Measurements from ENCODE around the gene HCFC1R1.
A peak's percentile ranks its signal among the peaks of the same experiment; 100 is the strongest.
"Not testable (repeated sequence)": the region's sequence is repeated elsewhere in the genome, so short reads cannot be mapped to it uniquely, and the experiment has no call there.

Gene HCFC1R1

GRCh38 chr16:3023669-3024478 lies at the start of gene HCFC1R1, which contains the start of gene THOC6:
HCFC1R1 (minus strand) TSS chr16:3023942; CDS start chr16:3023941, 1 bp downstream.
THOC6 (plus strand) TSS chr16:3024035; CDS start chr16:3024327, 292 bp downstream.
- ChIA-PET CTCF (interaction anchor here (0.8 to 15.9 kb wide), 5 partner anchors 9 to 105 kb away, joined by 3 to 231 read pairs (median 10); no protein-coding TSS in a partner anchor), POLR2A (interaction anchor here (0.6 kb wide), 1 partner anchor 14 kb away, joined by 3 read pairs; no protein-coding TSS in a partner anchor)
- TF ChIP-seq CTCF (IDR thresholded peaks at IDR 0.05; ENCODE audit: control extremely low read depth, extremely low read depth, low read depth, missing control alignments) = no peak
- DNase-seq (ENCODE audit: extremely low spot score) = peak; percentile 92

GRCh38 chr16:3073448-3073847 lies 49.7 kb upstream of the HCFC1R1 start:
- ChIA-PET CTCF (no interaction called here), POLR2A (no interaction called here)
- TF ChIP-seq CTCF (IDR thresholded peaks at IDR 0.05; ENCODE audit: control extremely low read depth, extremely low read depth, low read depth, missing control alignments) = no peak
- DNase-seq (ENCODE audit: extremely low spot score) = no peak

- TF ChIP-seq CTCF (IDR thresholded peaks at IDR 0.05; ENCODE audit: control extremely low read depth, extremely low read depth, low read depth, missing control alignments) = peak; percentile 21
- POLR2A ChIA-PET; CTCF ChIA-PET; DNase-seq (ENCODE audit: extremely low spot score): not testable (repeated sequence)
Measured at GRCh38 chr16:3072576-3073263, 49.0 kb upstream of the HCFC1R1 start.

GRCh38 chr16:3072148-3072547 lies 48.4 kb upstream of the HCFC1R1 start:
- DNase-seq (ENCODE audit: extremely low spot score); CTCF ChIA-PET; POLR2A ChIA-PET: not testable (repeated sequence)

GRCh38 chr16:3071655-3072054 lies 47.9 kb upstream of the HCFC1R1 start:
- CTCF ChIA-PET = interaction anchor here (1.2 kb wide), 1 partner anchor 58 kb away, joined by 3 read pairs; no protein-coding TSS in a partner anchor
- no peak for TF ChIP-seq CTCF (IDR thresholded peaks at IDR 0.05; ENCODE audit: control extremely low read depth, extremely low read depth, low read depth, missing control alignments)
- no peak for DNase-seq (ENCODE audit: extremely low spot score)
- POLR2A ChIA-PET = no interaction called here

- no peak for DNase-seq (ENCODE audit: extremely low spot score)
- CTCF ChIA-PET = interaction anchor here (0.9 to 1.5 kb wide), 4 partner anchors 12 to 59 kb away, joined by 3 to 6 read pairs (median 3); no protein-coding TSS in a partner anchor
- TF ChIP-seq CTCF (IDR thresholded peaks at IDR 0.05; ENCODE audit: control extremely low read depth, extremely low read depth, low read depth, missing control alignments) = no peak
- POLR2A ChIA-PET = no interaction called here
Measured at GRCh38 chr16:3070608-3071111, 46.9 kb upstream of the HCFC1R1 start.

GRCh38 chr16:3069146-3069545 lies 45.4 kb upstream of the HCFC1R1 start:
- POLR2A ChIA-PET = not testable (repeated sequence)
- CTCF ChIA-PET = interaction anchor here (0.9 to 2.3 kb wide), 2 partner anchors 9 to 10 kb away, joined by 3 to 11 read pairs; no protein-coding TSS in a partner anchor

More at GRCh38 chr16:3069146-3069545, 45.4 kb upstream of the HCFC1R1 start:
- not testable (repeated sequence) for DNase-seq (ENCODE audit: extremely low spot score)
